Esophagus mucosa (tissue), 1 donor: Measurements from ENCODE around the gene DDN. TPM values are rescaled to one million over a fixed set of nuclear protein-coding genes. Genes with fewer than 3 reads are reported as not detected.

Experiments used
- ATAC-seq: fragments of 200-7000 bp; cut with Tn5 transposase; one replicate; pipeline ENCODE4 v1.9.1; 2020
- total RNA-seq: library from RNA; stranded (reverse); gene quantifications from one replicate; pipeline ENCODE4 v1.2.4, GENCODE V29; 2023
- donor health status: DM: yes; HTN: yes; CAD: no.

Gene DDN
- total RNA-seq, 1 donor from 2014 or later: 0.28 TPM

DNA sequence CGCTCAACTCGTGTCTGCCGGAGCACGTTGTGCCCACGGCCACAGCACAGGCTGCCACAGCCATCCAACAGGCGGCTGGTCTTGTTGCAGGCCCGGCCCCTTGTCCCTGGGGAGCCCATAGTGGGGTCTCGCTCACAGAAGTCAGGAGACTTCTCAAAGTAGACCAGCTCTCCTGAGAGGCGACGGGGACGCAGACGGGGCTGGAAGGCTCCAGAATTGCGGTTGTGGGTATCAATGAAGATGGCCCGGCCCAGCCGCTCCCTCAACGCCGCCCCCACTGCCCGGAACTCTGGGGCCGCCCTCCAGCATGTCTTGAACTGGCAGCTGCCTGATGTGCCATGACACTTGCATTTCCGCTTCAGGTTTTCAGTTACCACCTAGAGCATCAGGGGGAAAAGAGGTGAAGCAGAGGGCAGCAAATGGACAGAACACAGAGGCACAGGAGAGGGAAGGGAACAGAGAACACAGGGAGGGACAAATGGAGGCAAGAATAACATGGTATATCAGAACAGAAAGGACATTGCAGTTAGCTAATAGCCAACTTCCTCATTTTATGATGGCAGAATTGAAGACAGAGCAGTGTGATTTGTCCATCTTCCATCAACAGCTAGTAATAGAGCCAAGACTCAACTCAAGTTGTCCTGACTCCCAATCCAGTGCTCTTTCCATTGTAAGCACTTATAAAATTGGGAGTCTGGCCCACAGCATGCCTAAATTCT lies 32.8 kb downstream of the DDN start:
- no peak for ATAC-seq

- ATAC-seq: no peak
Observed at GRCh38 chr12:48965298-48965838, 33.8 kb downstream of the DDN start.

GRCh38 chr12:48961801-48962200 lies 37.4 kb downstream of the DDN start:
- ATAC-seq: no peak

DNA sequence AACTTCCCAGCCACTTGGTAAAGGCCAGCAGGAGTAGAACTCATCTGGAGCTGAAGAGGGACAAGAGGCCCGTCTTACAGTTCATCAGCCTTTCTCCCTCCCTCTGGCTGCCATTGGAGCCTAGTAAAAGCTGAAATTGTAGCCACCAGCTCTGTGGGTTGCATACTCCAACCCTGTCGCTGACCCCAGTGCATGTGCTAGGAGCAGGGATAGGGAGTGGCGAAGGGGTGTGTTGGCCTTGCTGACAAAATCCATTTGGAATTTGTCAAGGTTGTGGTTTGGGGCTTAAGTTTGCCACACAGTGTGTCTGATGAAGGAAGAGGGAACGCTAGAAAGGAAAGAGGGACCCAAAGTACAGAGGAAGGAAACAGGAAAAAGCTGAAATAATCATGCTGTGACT lies 37.8 kb downstream of the DDN start:
- no peak for ATAC-seq

- ATAC-seq: no peak
Observed at GRCh38 chr12:48960834-48961233, 38.3 kb downstream of the DDN start.

DNA sequence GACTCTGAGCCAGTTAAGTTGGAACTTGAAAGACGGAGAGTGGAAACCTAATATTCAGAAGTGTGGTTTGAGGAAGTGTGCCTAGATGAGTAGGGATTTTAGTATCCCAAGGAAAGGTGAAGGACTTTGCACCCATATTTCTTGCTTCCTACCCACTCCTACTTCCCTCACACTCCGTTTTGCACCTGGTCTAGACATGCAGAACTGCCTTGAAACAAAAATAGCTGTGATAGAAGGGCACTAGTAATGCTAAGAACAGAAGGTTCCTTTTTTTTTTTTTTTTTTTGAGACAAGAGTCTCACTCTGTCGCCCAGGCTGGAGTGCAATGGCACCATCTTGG lies 41.2 kb downstream of the DDN start:
- no peak for ATAC-seq

DNA sequence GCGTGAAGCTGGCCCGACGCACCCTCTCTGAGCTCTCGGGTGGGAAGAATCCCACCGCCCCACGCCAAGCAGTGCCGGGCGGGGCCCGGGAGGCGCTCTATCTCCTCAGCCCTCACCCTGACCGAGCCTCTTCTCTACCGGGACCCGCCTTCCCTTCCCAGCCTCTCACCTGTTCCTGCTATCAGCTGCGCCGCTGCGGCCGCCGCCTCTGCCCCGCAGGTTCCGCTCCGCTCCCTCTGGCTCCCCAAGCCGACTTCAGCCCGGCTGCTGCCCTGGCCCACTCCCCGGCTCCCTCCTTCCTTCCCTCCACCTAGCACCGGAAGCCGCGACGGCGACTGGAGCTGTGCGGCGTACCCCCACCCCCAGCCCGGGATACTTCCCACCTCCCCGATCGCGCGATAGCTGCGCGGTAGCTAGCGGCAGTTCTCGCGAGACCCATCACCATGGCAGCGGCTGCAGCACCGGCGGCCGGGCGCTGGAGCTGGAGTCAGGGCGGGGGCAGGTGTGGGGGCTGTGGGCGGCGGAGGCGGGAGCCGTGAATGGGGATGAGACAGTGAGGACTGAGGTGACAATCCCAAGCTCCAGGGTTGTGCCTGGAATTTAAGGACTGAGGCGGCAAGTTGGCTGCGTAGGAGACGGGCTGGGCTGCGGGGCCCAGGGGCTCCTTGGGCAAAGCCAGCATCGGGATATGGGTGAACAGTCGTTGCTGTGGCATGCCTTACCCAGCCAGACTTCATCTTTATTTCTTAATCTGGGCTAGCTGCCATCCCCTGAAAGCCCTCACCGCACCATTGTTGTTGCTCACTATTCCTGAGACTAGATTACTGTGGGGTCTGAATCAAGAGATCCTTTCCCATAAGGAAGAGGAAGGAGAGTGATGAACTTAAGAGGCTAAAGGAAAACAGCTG lies 41.8 kb downstream of the DDN start, which contains the start of gene ARF3:
Gene ARF3 (minus strand): TSS at position 347 of the 908 bp plus-strand sequence. CDS start 16,392 bp downstream, outside the sequence.
- ATAC-seq: peak; percentile 92

DNA sequence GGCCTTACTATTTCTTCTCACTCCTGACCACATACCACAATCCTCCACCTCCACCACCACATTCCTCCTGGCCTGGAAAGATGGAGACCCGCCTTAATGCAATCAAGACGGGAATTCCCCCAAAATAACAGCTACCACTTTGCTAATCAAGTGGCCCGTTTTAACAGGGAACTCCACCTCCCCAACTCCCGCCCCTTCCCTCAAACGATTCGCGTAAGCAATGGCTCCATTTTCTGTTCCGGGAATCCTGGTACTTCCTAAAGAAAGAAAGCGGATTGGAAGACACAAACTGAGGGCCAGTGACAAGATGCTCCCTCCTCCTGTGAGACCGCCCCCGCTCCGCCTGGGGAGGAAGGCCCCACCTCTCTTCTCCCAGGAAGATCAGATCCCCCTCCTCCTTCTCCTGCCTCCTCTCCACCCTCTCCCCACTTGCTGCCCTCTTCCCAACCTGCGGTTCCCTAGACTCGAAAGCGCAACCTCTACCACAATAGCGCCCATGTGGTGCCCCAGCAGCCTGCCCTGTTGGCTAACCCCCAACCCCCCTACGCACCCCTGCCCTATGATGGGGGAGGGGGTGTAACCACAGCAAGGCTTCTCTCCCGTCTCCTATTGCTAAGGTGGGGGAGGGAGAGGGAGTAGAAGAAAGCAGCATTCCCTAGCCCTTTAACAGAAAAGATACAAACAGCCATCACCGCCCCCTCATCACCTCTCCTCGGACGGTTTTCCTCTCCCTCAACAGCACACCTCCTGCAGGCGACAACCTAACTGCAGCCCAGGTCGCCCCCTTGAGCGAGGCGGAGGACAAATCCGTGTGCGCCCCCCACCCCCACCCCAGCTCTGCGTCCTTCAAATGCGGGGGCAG lies 42.7 kb downstream of the DDN start:
- peak; percentile 84 for ATAC-seq

- ATAC-seq: no peak
Observed at GRCh38 chr12:48954841-48955501, 44.2 kb downstream of the DDN start.

DNA sequence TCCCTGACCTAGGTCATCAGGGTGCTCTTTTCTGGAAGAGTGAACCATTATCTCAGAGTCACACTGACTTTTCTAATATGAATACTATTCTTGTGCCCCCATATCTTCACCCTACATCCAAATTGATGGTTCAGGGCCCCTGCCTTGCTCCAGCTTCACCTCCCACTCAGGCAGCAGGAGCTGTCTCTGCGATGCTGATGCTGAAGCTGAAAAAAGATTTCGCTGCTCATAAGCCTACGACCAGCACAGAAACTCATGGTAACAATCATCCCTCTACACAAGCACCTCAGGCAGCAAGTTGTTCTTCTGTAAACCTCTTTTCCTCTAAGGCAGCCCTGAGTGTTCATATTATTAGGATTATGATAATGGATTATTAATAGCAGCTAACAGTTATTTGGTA lies 45.1 kb downstream of the DDN start:
- no peak for ATAC-seq

DNA sequence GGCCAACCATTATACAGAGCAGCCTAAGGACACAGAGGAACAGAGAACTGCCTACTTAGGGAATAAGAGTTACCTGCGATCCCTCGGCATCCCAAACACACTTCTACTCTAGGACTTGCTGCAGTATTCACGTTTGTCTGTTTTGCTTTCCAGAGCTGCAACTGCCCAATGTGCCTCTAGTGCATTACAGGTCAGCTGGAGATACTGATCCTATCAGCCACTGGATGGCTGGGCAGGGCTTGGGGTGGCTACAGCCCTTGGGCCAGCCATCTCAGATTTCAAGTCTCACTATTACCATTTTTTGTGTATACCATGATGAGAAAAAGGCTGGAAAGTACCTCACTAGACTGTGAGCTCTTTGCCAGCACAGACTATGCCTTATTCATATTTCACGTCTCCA lies 46.5 kb downstream of the DDN start:
- no peak for ATAC-seq

GRCh38 chr12:48947727-48948126 lies 51.4 kb downstream of the DDN start:
- ATAC-seq: peak; percentile 87

- no peak for ATAC-seq
Observed at GRCh38 chr12:48946943-48947342, 52.2 kb downstream of the DDN start.

- no peak for ATAC-seq
Observed at GRCh38 chr12:48946205-48946604, 53.0 kb downstream of the DDN start.

Other genes with a start within 250 kb of the DDN start
- gene ADCY6, start 210.3 kb downstream of the DDN start, total RNA-seq: 11.1 TPM
- gene CACNB3, start 180.9 kb downstream of the DDN start, total RNA-seq: 28.8 TPM
- gene DDX23, start 147.2 kb downstream of the DDN start, total RNA-seq: 37.3 TPM
- gene RND1, start 133.5 kb downstream of the DDN start, total RNA-seq: 2.6 TPM
- 13.1 TPM for gene FKBP11, start 73.9 kb downstream of the DDN start, total RNA-seq
- 144 TPM for gene ARF3, start 41.9 kb downstream of the DDN start, total RNA-seq
- gene WNT10B, start 27.6 kb downstream of the DDN start, total RNA-seq: 0.48 TPM
- gene WNT1, start 21.1 kb downstream of the DDN start, total RNA-seq: not detected
- gene PRKAG1, start 19.4 kb upstream of the DDN start, total RNA-seq: 52.8 TPM
- gene KMT2D, start 61.4 kb upstream of the DDN start, total RNA-seq: 48.2 TPM
- 0.44 TPM for gene RHEBL1, start 70.6 kb upstream of the DDN start, total RNA-seq
- 0.12 TPM for gene DHH, start 95.4 kb upstream of the DDN start, total RNA-seq
- 24.4 TPM for gene LMBR1L, start 111.5 kb upstream of the DDN start, total RNA-seq
- gene TUBA1B, start 132.0 kb upstream of the DDN start, total RNA-seq: 536 TPM
- 14.0 TPM for gene TUBA1A, start 189.7 kb upstream of the DDN start, total RNA-seq